ENCODE measurements around the gene TMEM185B. TPM values are rescaled to one million over a fixed set of nuclear protein-coding genes. Genes with fewer than 3 reads are reported as not detected.

TMEM185B gene
- total and polyA plus RNA-seq, 2 donors (not counting 3 experiments of a cell fraction or from before 2014, with no cell fraction given), result 29.9 to 31.8 TPM

DNA sequence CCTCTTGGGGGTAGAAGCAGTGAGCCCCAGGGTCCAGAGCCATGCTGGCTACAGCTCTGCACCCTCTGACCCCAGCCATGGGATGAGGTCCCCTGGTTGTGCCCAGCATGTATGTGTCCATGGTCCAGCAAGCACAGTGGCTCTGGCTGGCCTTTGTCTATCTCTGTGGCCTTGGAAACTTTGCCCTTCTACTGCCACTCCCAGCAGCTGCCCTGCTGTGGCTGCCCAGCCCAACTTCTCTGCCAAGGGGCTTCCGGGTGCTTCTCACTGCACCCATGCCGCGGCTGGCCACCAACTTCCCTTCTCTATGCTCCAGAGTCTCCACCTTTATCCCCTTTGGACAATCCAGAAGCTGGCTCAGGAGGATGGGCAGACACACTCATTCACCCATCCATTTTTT is 18.8 kb downstream of the TMEM185B start:
- Histone ChIP-seq H3K27ac (ENCODE audit: insufficient read depth, low read depth, low read length) (no peak overlapping the region), H3K36me3 (ENCODE audit: control insufficient read depth in 2 of 2, extremely low read depth in 1 of 2, insufficient read depth in 2 of 2, low read length in 2 of 2) (no peaks in the 10 kb centered on the region), H3K4me2 (ENCODE audit: insufficient read depth, low read length) (no peak overlapping the region), H4K20me1 (replicated peaks; ENCODE audit: control insufficient read depth, extremely low read depth, insufficient read depth, low read length) (no peaks in the 10 kb centered on the region), H3K4me1 (ENCODE audit: control insufficient read depth, extremely low read depth, insufficient read depth, low read length) (no peaks in the 10 kb centered on the region), H3K4me3 (replicated peaks in 1 of 3; ENCODE audit: insufficient read depth in 1 of 3, low read depth in 1 of 3, low read length in 3 of 3) (no peak overlapping the region), H3K9me1 (replicated peaks; ENCODE audit: control insufficient read depth, extremely low read depth, insufficient read depth, low read length) (no peaks in the 10 kb centered on the region), H3K79me2 (ENCODE audit: control insufficient read depth, insufficient read depth, low read length) (no peaks in the 10 kb centered on the region), H3K9me3 (replicated peaks; ENCODE audit: control insufficient read depth, insufficient read depth, low read length) (no peaks in the 10 kb centered on the region), H3K27me3 (ENCODE audit: control insufficient read depth in 2 of 2, insufficient read depth in 2 of 2, low read length in 2 of 2) (no peaks in the 10 kb centered on the region), H3K9ac (replicated peaks; ENCODE audit: extremely low read depth, insufficient read depth, low read length) (no peak overlapping the region), H2AFZ (ENCODE audit: low read depth, low read length) (no peak overlapping the region)
- ChIA-PET POLR2A (no interaction called here), CTCF (interaction anchor here (1.0 to 5.9 kb wide), 4 partner anchors 10 to 451 kb away, joined by 3 to 42 read pairs (median 4); no protein-coding TSS in a partner anchor)
- DNase-seq (ENCODE audit: low read depth, low spot score), result no peak
- TF ChIP-seq FOS (IDR thresholded peaks at IDR 0.05; ENCODE audit: borderline replicate concordance, insufficient read depth, low read length) (no peak), CTCF (IDR thresholded peaks at IDR 0.05; ENCODE audit: extremely low read depth in 1 of 2, insufficient read depth in 1 of 2, low read depth in 1 of 2, low read length in 2 of 2) (no peak), JUN (IDR thresholded peaks at IDR 0.05; ENCODE audit: borderline replicate concordance, insufficient read depth, insufficient read length, low read depth) (no peak), POLR2A (IDR thresholded peaks at IDR 0.05; ENCODE audit: low read depth, low read length) (no peak), GATA2 (IDR thresholded peaks at IDR 0.05; ENCODE audit: insufficient read depth, insufficient read length, low read depth, low read length) (no peak), MYC (IDR thresholded peaks at IDR 0.05; ENCODE audit: low read depth, low read length) (no peak), EZH2 (IDR thresholded peaks at IDR 0.05; ENCODE audit: borderline replicate concordance, low read depth, low read length, severe bottlenecking) (no peak), POLR2AphosphoS5 (IDR thresholded peaks at IDR 0.05; ENCODE audit: insufficient read depth, low read depth, low read length) (no peak)
- TF ChIP-seq, protein P1, sequence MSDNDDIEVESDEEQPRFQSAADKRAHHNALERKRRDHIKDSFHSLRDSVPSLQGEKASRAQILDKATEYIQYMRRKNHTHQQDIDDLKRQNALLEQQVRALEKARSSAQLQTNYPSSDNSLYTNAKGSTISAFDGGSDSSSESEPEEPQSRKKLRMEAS (IDR thresholded peaks at IDR 0.05; ENCODE audit: insufficient read depth, insufficient read length), result no peak
- dilution Hi-C loops (cut with MboI; ENCODE audit: extremely low pct_ligation_motif_present, low sequenced_read_pairs) (no loop called here), intact Hi-C loops (cut with micrococcal nuclease) (no loop called here)
- BruUV-seq (replicated peaks), result no TSS peak
- no peak for FAIRE-seq
